Measurements from ENCODE around the gene CLPTM1. TPM values are rescaled to one million over a fixed set of nuclear protein-coding genes. Genes with fewer than 3 reads are reported as not detected.

The CLPTM1 gene
- total and polyA plus RNA-seq, 2 of the 8 experiments (the other 6 are each of a cell fraction or from before 2014, with no cell fraction given) = 84.8 to 108 TPM

DNA sequence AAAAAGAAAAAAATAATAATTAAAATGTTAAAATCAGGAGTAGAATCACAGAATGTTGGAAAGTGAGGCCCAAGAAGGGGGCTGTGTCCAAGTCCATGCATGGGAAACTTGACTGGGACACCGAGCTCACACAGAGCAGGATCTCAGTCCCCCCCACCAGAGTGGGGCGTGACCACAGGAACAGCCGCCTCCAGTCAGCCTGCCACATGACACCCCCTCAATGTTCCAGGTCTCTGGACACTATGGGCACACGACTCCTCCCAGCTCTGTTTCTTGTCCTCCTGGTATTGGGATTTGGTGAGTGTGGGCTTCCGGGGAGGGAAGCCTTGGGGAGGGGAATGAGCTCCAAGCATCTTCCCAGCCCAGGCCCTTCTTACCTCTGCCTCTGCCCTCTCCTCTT lies 6.9 kb upstream of the CLPTM1 start:
- Histone ChIP-seq H2BK120ac (replicated peaks; ENCODE audit: low read depth, low read length) (no peak overlapping the region), H3K4me3 (ENCODE audit: extremely low read depth in 1 of 4, insufficient read depth in 2 of 4, low read depth in 3 of 4, low read length in 4 of 4) (no peak overlapping the region), H3K18ac (ENCODE audit: extremely low read depth, low read length) (no peak overlapping the region), H3K36me3 (ENCODE audit: control insufficient read depth in 2 of 4, insufficient read depth in 4 of 4, low read length in 3 of 4) (no peaks in the 10 kb centered on the region), H3K23me2 (ENCODE audit: low read depth, low read length) (no peaks in the 10 kb centered on the region), H2AFZ (ENCODE audit: low read length) (no peak overlapping the region), H2BK5ac (ENCODE audit: low read depth, low read length) (no peak overlapping the region), H3K56ac (replicated peaks; ENCODE audit: insufficient read length, low read depth, low read length) (no peak overlapping the region), H4K8ac (ENCODE audit: extremely low read depth, insufficient read depth, low read length) (no peak overlapping the region), H4K5ac (ENCODE audit: insufficient read length, low read depth, low read length) (no peak overlapping the region), H3K79me1 (ENCODE audit: low read depth, low read length) (no peaks in the 10 kb centered on the region), H3K4ac (replicated peaks; ENCODE audit: insufficient read length, low read depth, low read length) (no peak overlapping the region), H3K4me1 (replicated peaks in 1 of 4; ENCODE audit: control insufficient read depth in 3 of 4, insufficient read depth in 4 of 4, low read length in 3 of 4) (no peaks in the 10 kb centered on the region; a peak in 1 of 7 replicates), H2AK5ac (ENCODE audit: low read depth, low read length) (no peak overlapping the region), H3K27me3 (replicated peaks in 1 of 4; ENCODE audit: control insufficient read depth in 3 of 4, extremely low read depth in 1 of 4, insufficient read depth in 3 of 4, low read length in 3 of 4) (no peaks in the 10 kb centered on the region), H3K79me2 (ENCODE audit: control insufficient read depth in 1 of 2, insufficient read depth in 2 of 2, low read length in 2 of 2) (no peaks in the 10 kb centered on the region), H3K27ac (ENCODE audit: low read depth, low read length) (no peak overlapping the region), H3K14ac (ENCODE audit: insufficient read length) (no peak overlapping the region), H4K20me1 (replicated peaks in 1 of 2; ENCODE audit: control insufficient read depth in 1 of 2, insufficient read depth in 2 of 2, low read length in 2 of 2) (no peaks in the 10 kb centered on the region), H2BK20ac (ENCODE audit: low read length) (no peak overlapping the region), H2BK15ac (ENCODE audit: low read length) (no peak overlapping the region), H3K9ac (replicated peaks in 1 of 4; ENCODE audit: extremely low read depth in 1 of 4, low read depth in 3 of 4, low read length in 3 of 4) (no peak overlapping the region), H3K4me2 (ENCODE audit: insufficient read depth in 1 of 2, low read depth in 2 of 2, low read length in 2 of 2) (no peak overlapping the region), H3K9me3 (ENCODE audit: insufficient read depth in 2 of 2, low read depth in 1 of 2, low read length in 1 of 2) (no peaks in the 10 kb centered on the region), H3K23ac (ENCODE audit: insufficient read length) (no peak overlapping the region), H2BK12ac (ENCODE audit: low read depth, low read length) (no peak overlapping the region), H4K91ac (replicated peaks; ENCODE audit: insufficient read length, low read length) (no peak overlapping the region)
- DNase-seq (ENCODE audit: low read depth in 1 of 2, low spot score in 2 of 2) (no peak), FAIRE-seq (no peak)
- TF ChIP-seq HDAC6 (IDR thresholded peaks at IDR 0.05; ENCODE audit: low read depth, low read length) = no peak
- CTCF ChIA-PET (ENCODE audit: partially characterized antibody) = interaction anchor here (0.8 to 8.3 kb wide), 3 partner anchors 10 to 99 kb away, joined by 3 to 201 read pairs (median 3); partner anchors contain the start of gene APOE
- POLR2A ChIA-PET (ENCODE audit: partially characterized antibody) = interaction anchor here (0.8 to 11.6 kb wide), 4 partner anchors 11 to 44 kb away, joined by 3 to 121 read pairs (median 4); partner anchors contain the start of gene APOE
- WGBS, 2 experiments (ENCODE audit: extremely low coverage in 1 of 2, insufficient coverage in 1 of 2, insufficient read length in 1 of 2, insufficient replicate concordance in 2 of 2, low coverage in 1 of 2, low lambda C conversion rate in 2 of 2, missing lambda C conversion rate in 1 of 2) = 89% methylated on average over 5 of the region's 5 CpGs; no CpG with 5 or more reads in 1 of the 2 experiments
